Hepatocyte (in vitro differentiated cells): ENCODE data around the gene THPO. TPM values are rescaled to one million over a fixed set of nuclear protein-coding genes. Genes with fewer than 3 reads are reported as not detected.

Source experiments
- DNase-seq: peaks from one replicate; pipeline ENCODE4 v3.0.0-alpha.2; 2016; ENCODE audit warnings: low spot score
- H2AFZ ChIP-seq: fragments of 200-600 bp; sonication (generic); 2 replicates; pipeline ENCODE4 v1.6.0; 2016; ENCODE audit warnings: antibody characterized with exemption, mild to moderate bottlenecking
- H3K27ac ChIP-seq: fragments of 200-600 bp; sonication (generic); 2 replicates; pipeline ENCODE4 v1.5.1; 2016; ENCODE audit warnings: mild to moderate bottlenecking
- H3K27me3 ChIP-seq: fragments of 200-600 bp; sonication (generic); 2 replicates; pipeline ENCODE4 v1.6.1; 2016
- H3K36me3 ChIP-seq: fragments of 200-600 bp; sonication (generic); replicated peaks from 2 replicates; pipeline ENCODE4 v1.5.1; 2016; ENCODE audit warnings: low read depth; ENCODE audit not compliant: insufficient read depth
- H3K4me1 ChIP-seq: fragments of 200-600 bp; sonication (generic); 2 replicates; pipeline ENCODE4 v1.5.1; 2016; ENCODE audit warnings: mild to moderate bottlenecking, moderate library complexity; ENCODE audit not compliant: insufficient read depth
- H3K4me2 ChIP-seq: fragments of 200-600 bp; sonication (generic); 2 replicates; pipeline ENCODE4 v1.6.0; 2016
- H3K4me3 ChIP-seq: fragments of 200-600 bp; sonication (generic); 2 replicates; pipeline ENCODE4 v1.5.1; 2016; ENCODE audit warnings: mild to moderate bottlenecking
- H3K79me2 ChIP-seq: fragments of 200-600 bp; sonication (generic); 2 replicates; pipeline ENCODE4 v1.6.0; 2017; ENCODE audit warnings: mild to moderate bottlenecking
- H3K9me2 ChIP-seq: fragments of 200-600 bp; sonication (generic); replicated peaks from 2 replicates; pipeline ENCODE4 v1.6.0; 2017; ENCODE audit warnings: mild to moderate bottlenecking; ENCODE audit not compliant: insufficient read depth
- H3K9me3 ChIP-seq: fragments of 200-600 bp; sonication (generic); 2 replicates; pipeline ENCODE4 v1.5.1; 2016; ENCODE audit warnings: low read depth, mild to moderate bottlenecking
- H4K20me1 ChIP-seq: fragments of 200-600 bp; sonication (generic); 2 replicates; pipeline ENCODE4 v1.6.0; 2016; ENCODE audit warnings: mild to moderate bottlenecking; ENCODE audit not compliant: insufficient read depth, poor library complexity, severe bottlenecking
- CTCF ChIP-seq: fragments of 200-600 bp; sonication (generic); IDR thresholded peaks from 2 replicates; pipeline ENCODE4 v1.5.1; 2016; ENCODE audit warnings: antibody characterized with exemption, mild to moderate bottlenecking; ENCODE audit not compliant: poor library complexity
- EZH2 ChIP-seq: fragments of 200-600 bp; sonication (generic); IDR thresholded peaks from 2 replicates; pipeline ENCODE4 v1.6.1; 2016; ENCODE audit warnings: antibody characterized with exemption, mild to moderate bottlenecking, borderline replicate concordance
- EZH2phosphoT487 ChIP-seq: fragments of 200-600 bp; sonication (generic); IDR thresholded peaks from one replicate; pipeline ENCODE4 v1.6.1; 2018; ENCODE audit warnings: antibody characterized with exemption, mild to moderate bottlenecking, low read depth, moderate library complexity; ENCODE audit not compliant: unreplicated experiment, severe bottlenecking
- WGBS: methylation state at CpG from one replicate; pipeline ENCODE4 v1.1.6; 2016; ENCODE audit warnings: low lambda C conversion rate; ENCODE audit errors: missing lambda C conversion rate; 5-methylcytosine and 5-hydroxymethylcytosine counted together
- polyA plus RNA-seq: library from polyadenylated mRNA; unstranded; fragments of >200 nt; fragmentation: Nextera tagmentation; extraction: Ambion mirVana; gene quantifications from 2 replicates; pipeline ENCODE4 v1.2.1, GENCODE V29; 2016
- total RNA-seq: library from RNA; depleted of rRNA; stranded (reverse); fragments of >200 nt; gene quantifications from 2 replicates; pipeline ENCODE4 v1.2.3, GENCODE V29; 2014

Gene THPO
- total and polyA plus RNA-seq, 2 experiments from 2014 or later = 1.8 to 5.2 TPM

- Histone ChIP-seq H3K4me3 (no peak overlapping the region), H3K9me3 (no peaks in the 10 kb centered on the region), H3K79me2 (no peaks in the 10 kb centered on the region), H3K4me1 (peaks cover 5% of the 10 kb centered on the region), H3K36me3 (peaks cover 4% of the 10 kb centered on the region), H3K4me2 (no peak overlapping the region), H4K20me1 (no peaks in the 10 kb centered on the region), H3K27ac (no peak overlapping the region), H3K9me2 (no peaks in the 10 kb centered on the region), H2AFZ (no peak overlapping the region), H3K27me3 (no peaks in the 10 kb centered on the region)
- WGBS = 41% methylated on average over 5 of the region's 5 CpGs
- peak; percentile 91 for DNase-seq
- TF ChIP-seq CTCF (peak; percentile 94), EZH2phosphoT487 (no peak)
Observed at GRCh38 chr3:184371570-184372018, 6.4 kb downstream of the THPO start.

DNA sequence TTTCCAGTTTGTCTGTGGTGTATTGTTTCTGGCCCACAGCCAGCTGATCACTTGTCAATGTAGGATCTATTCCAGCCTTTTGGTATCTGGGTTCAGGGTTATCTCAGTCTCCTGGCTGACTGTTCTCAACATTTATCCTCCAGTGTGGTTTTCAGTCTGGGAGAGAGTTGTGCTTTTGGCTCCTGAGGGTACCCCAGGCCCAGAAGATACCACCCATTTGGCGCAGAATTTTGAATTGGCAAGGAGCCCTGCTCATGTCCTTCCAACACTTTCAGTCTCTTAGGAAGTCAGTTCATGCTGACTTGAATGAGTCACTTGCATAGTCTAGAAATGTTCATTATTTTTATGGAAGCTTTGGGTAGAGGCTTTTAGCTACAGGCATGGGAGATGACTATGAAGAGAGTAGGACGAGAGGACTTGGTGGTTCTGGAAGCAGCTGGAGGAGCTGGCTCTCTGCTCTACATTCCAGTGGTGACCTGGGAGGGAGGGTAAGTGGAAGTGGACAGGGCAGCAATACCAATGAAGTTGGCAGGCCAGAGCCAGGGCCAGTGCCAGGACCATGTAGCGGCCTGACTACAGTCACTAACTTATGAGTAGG, 9.3 kb downstream of the THPO start:
- WGBS = 97% methylated on average over 3 of the region's 3 CpGs

GRCh38 chr3:184368116-184368515, 9.9 kb downstream of the THPO start:
- Histone ChIP-seq H3K9me2 (no peaks in the 10 kb centered on the region), H3K9me3 (no peaks in the 10 kb centered on the region), H3K4me3 (no peak overlapping the region), H3K27ac (peak overlapping the region; percentile 6), H4K20me1 (no peaks in the 10 kb centered on the region), H2AFZ (no peak overlapping the region), H3K27me3 (no peaks in the 10 kb centered on the region), H3K4me1 (peaks cover 19% of the 10 kb centered on the region), H3K36me3 (peaks cover 4% of the 10 kb centered on the region), H3K4me2 (no peak overlapping the region), H3K79me2 (peaks cover 20% of the 10 kb centered on the region)
- no peak for DNase-seq
- WGBS = 94% methylated on average over 9 of the region's 9 CpGs
- TF ChIP-seq CTCF = no peak
- TF ChIP-seq EZH2phosphoT487 = no peak
- no peak for TF ChIP-seq EZH2

More for the DNA sequence above, 9.3 kb downstream of the THPO start:
- Histone ChIP-seq H3K27me3 (no peaks in the 10 kb centered on the region), H4K20me1 (no peaks in the 10 kb centered on the region), H3K4me1 (peaks cover 19% of the 10 kb centered on the region), H3K4me2 (no peak overlapping the region), H3K79me2 (peaks cover 18% of the 10 kb centered on the region), H3K27ac (no peak overlapping the region), H3K36me3 (peaks cover 4% of the 10 kb centered on the region), H2AFZ (no peak overlapping the region), H3K9me2 (no peaks in the 10 kb centered on the region), H3K4me3 (no peak overlapping the region), H3K9me3 (no peaks in the 10 kb centered on the region)
- DNase-seq = no peak
- TF ChIP-seq EZH2 = no peak
- no peak for TF ChIP-seq CTCF
- TF ChIP-seq EZH2phosphoT487 = no peak
